ENCODE data around the gene FNTB. TPM values are rescaled to one million over a fixed set of nuclear protein-coding genes. Genes with fewer than 3 reads are reported as not detected.

FNTB gene
- total RNA-seq, 5 donors from 2014 or later (not counting 1 experiment from before 2014, with no cell fraction given): 9.6 to 14.2 (median 10.4) TPM

DNA sequence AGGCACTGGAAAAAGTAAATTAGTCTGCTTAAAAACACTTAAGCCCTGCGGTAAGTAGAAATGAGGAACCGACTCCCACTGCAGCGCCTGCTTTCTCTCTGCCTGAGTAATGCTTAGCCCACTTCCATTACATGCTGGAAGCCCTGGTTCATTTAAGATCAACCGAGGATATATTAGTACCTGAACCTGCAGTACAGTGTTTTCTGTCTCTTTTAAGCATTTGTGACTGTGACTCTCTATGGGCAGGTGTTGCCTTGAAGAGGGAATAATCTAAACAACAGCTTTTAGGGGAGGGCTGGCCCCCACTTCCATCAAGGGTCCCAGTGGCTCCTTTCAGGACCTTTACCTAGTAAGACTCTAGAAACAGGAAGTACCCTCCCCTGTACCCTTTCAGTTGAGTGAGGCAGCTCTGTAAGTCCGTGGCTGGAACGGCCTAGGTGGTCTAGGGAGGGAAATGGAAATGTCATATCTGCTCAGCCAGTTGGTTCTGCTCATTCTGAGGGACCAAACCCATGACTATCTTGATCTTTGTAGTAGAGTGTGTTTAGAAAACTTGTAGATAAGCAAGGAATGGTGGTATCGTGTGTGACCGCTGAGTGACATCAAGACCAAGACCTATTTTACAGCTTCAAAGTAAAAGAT lies 56.2 kb downstream of the FNTB start:
- no peak overlapping the region for H3K27ac Mint-ChIP-seq
- ATAC-seq (replicated peaks in 1 of 4) (no peak), DNase-seq (no peak)
- no peak overlapping the region for H3K27ac ChIP-seq (ENCODE audit: low read length)
- H3K9me3 Mint-ChIP-seq: no peaks in the 10 kb centered on the region
- no peak overlapping the region for H3K4me3 ChIP-seq (ENCODE audit: control insufficient read depth in 1 of 2, extremely low read depth in 1 of 2, low read length in 1 of 2)
- H3K4me1 ChIP-seq (ENCODE audit: control insufficient read depth in 1 of 2, extremely low read depth in 1 of 2, insufficient read depth in 2 of 2, low read length in 2 of 2): peaks cover 1 to 3% of the 10 kb centered on the region in 2 experiments
- ChIA-PET POLR2A (no interaction called here), CTCF (no interaction called here)
- H3K9me3 ChIP-seq: no peaks in the 10 kb centered on the region
- no peaks in the 10 kb centered on the region for H3K27me3 ChIP-seq (replicated peaks in 1 of 2; ENCODE audit: control insufficient read depth in 2 of 2, extremely low read depth in 1 of 2, insufficient read depth in 2 of 2, low read length in 1 of 2)
- WGBS (ENCODE audit: insufficient coverage): no CpG with 5 or more reads among the region's 8 CpGs
- H3K36me3 Mint-ChIP-seq: peaks cover 49% of the 10 kb centered on the region
- H3K4me1 Mint-ChIP-seq: peaks cover 7 to 13% (median 10%) of the 10 kb centered on the region in 3 donors
- peaks cover 8 to 25% of the 10 kb centered on the region in 2 donors for H3K36me3 ChIP-seq (ENCODE audit: control insufficient read depth in 2 of 2, extremely low read depth in 1 of 2, insufficient read depth in 1 of 2, low read length in 1 of 2)
- no peaks in the 10 kb centered on the region for H3K27me3 Mint-ChIP-seq
- H3K4me3 Mint-ChIP-seq: no peak overlapping the region

DNA sequence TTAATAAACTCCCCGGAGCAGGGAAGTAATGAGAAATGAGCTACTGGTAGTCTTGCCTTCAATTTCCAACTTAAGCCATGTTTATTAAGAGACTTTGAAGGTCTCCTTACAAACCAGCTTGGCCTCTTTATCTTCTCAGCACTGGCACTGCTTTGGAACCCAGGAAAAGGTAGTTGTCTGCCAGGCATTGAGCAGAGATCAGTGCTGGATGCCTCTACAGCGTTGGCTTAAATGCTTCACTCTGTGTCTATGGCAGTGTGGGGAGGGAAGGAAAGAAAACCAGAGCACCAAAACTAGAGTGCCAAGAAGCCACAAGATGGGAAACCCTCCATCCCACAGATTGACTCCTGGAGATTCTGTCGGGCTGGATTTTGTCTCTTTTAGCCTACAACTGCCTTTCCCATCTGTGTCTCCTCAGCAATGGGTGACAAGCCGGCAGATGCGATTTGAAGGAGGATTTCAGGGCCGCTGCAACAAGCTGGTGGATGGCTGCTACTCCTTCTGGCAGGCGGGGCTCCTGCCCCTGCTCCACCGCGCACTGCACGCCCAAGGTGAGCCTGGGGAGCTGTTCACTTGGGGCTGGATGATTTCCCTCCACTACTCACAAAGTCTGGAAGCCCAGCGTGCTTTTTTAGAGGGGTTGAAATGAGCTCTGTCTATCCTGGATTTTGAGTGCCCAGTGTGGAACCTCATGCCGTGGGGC lies 57.3 kb downstream of the FNTB start:
- ChIA-PET POLR2A (no interaction called here), CTCF (no interaction called here)
- peaks cover 7 to 15% (median 14%) of the 10 kb centered on the region in 3 donors for H3K4me1 Mint-ChIP-seq
- H3K4me3 Mint-ChIP-seq: no peak overlapping the region
- Histone ChIP-seq H3K4me1 (ENCODE audit: control insufficient read depth in 1 of 2, extremely low read depth in 1 of 2, insufficient read depth in 2 of 2, low read length in 2 of 2) (peaks cover 3 to 4% of the 10 kb centered on the region in 2 experiments), H3K9me3 (no peaks in the 10 kb centered on the region), H3K27ac (ENCODE audit: low read length) (no peak overlapping the region), H3K36me3 (ENCODE audit: control insufficient read depth in 2 of 2, extremely low read depth in 1 of 2, insufficient read depth in 1 of 2, low read length in 1 of 2) (peaks cover 12 to 33% of the 10 kb centered on the region in 2 donors), H3K4me3 (ENCODE audit: control insufficient read depth in 1 of 2, extremely low read depth in 1 of 2, low read length in 1 of 2) (no peak overlapping the region), H3K27me3 (replicated peaks in 1 of 2; ENCODE audit: control insufficient read depth in 2 of 2, extremely low read depth in 1 of 2, insufficient read depth in 2 of 2, low read length in 1 of 2) (no peaks in the 10 kb centered on the region)
- H3K27me3 Mint-ChIP-seq: no peaks in the 10 kb centered on the region
- H3K27ac Mint-ChIP-seq: no peak overlapping the region
- ATAC-seq (replicated peaks in 1 of 4) (no peak), DNase-seq (no peak)
- H3K9me3 Mint-ChIP-seq: no peaks in the 10 kb centered on the region
- H3K36me3 Mint-ChIP-seq: peaks cover 44% of the 10 kb centered on the region
- 88% methylated on average over 4 of the region's 12 CpGs for WGBS (ENCODE audit: insufficient coverage)

DNA sequence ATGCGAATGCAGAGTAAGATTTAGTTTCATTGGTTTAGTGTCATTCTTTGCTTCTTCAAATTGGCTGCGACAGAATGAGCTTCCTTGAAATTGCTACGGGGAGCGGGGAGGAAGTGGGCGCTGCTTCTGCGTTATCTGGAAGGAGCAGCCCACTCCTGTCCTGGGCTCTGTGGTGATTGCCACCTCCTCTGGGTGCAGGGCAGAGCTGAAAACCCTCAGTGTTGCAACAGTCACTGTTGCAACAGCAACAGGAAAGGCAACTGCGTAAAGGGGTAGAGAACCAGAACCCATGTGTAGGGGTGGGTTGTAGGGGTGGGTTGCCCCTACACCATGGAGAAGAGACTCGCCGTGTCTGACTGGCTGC lies 57.9 kb downstream of the FNTB start:
- H3K4me3 Mint-ChIP-seq: no peak overlapping the region
- CTCF ChIA-PET: no interaction called here
- H3K27me3 Mint-ChIP-seq: no peaks in the 10 kb centered on the region
- H3K27ac Mint-ChIP-seq: no peak overlapping the region
- peaks cover 44% of the 10 kb centered on the region for H3K36me3 Mint-ChIP-seq
- Histone ChIP-seq H3K4me3 (ENCODE audit: control insufficient read depth in 1 of 2, extremely low read depth in 1 of 2, low read length in 1 of 2) (no peak overlapping the region), H3K27ac (ENCODE audit: low read length) (no peak overlapping the region), H3K9me3 (no peaks in the 10 kb centered on the region), H3K27me3 (replicated peaks in 1 of 2; ENCODE audit: control insufficient read depth in 2 of 2, extremely low read depth in 1 of 2, insufficient read depth in 2 of 2, low read length in 1 of 2) (no peaks in the 10 kb centered on the region), H3K36me3 (ENCODE audit: control insufficient read depth in 2 of 2, extremely low read depth in 1 of 2, insufficient read depth in 1 of 2, low read length in 1 of 2) (peaks cover 13 to 33% of the 10 kb centered on the region in 2 donors), H3K4me1 (ENCODE audit: control insufficient read depth in 1 of 2, extremely low read depth in 1 of 2, insufficient read depth in 2 of 2, low read length in 2 of 2) (peaks cover 3 to 4% of the 10 kb centered on the region in 2 experiments)
- WGBS (ENCODE audit: insufficient coverage): 61% methylated on average over 6 of the region's 9 CpGs
- H3K9me3 Mint-ChIP-seq: no peaks in the 10 kb centered on the region
- H3K4me1 Mint-ChIP-seq: peaks cover 7 to 15% (median 15%) of the 10 kb centered on the region in 3 donors
- DNase-seq: peak in 11 of 35 experiments; percentile 3 to 49 (median 25)
- POLR2A ChIA-PET: no interaction called here
- ATAC-seq (replicated peaks in 1 of 4): peak in 1 of 4 experiments; percentile 34

DNA sequence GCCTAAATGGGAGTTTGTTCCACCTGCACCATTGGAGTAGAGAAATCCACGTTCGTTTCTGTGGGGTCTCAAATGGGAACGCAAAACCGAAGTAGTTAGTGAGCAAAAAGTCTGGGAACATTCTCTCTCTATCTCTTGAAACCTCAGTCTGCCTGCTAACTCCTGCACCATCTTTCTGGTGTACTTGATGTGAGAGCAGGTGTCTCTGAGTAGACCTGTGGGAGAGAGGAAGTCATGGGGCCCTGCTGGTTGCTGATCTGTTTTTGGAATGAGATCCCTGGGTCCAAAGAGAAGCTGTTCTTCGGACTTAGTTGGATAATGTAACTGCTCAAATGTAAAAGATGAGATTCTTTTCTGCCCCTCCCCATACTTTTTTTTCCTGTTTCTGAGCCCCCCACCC lies 58.3 kb downstream of the FNTB start:
- POLR2A ChIA-PET: no interaction called here
- H3K27ac Mint-ChIP-seq: no peak overlapping the region
- no peaks in the 10 kb centered on the region for H3K27me3 Mint-ChIP-seq
- H3K36me3 Mint-ChIP-seq: peaks cover 44% of the 10 kb centered on the region
- H3K4me1 Mint-ChIP-seq: peaks cover 7 to 15% (median 15%) of the 10 kb centered on the region in 3 donors
- no CpG with 5 or more reads among the region's 5 CpGs for WGBS (ENCODE audit: insufficient coverage)
- no peak for ATAC-seq (replicated peaks in 1 of 4)
- Histone ChIP-seq H3K27me3 (replicated peaks in 1 of 2; ENCODE audit: control insufficient read depth in 2 of 2, extremely low read depth in 1 of 2, insufficient read depth in 2 of 2, low read length in 1 of 2) (no peaks in the 10 kb centered on the region), H3K9me3 (no peaks in the 10 kb centered on the region), H3K4me3 (ENCODE audit: control insufficient read depth in 1 of 2, extremely low read depth in 1 of 2, low read length in 1 of 2) (no peak overlapping the region), H3K36me3 (ENCODE audit: control insufficient read depth in 2 of 2, extremely low read depth in 1 of 2, insufficient read depth in 1 of 2, low read length in 1 of 2) (peaks cover 13 to 33% of the 10 kb centered on the region in 2 donors), H3K4me1 (ENCODE audit: control insufficient read depth in 1 of 2, extremely low read depth in 1 of 2, insufficient read depth in 2 of 2, low read length in 2 of 2) (peaks cover 3 to 4% of the 10 kb centered on the region in 2 experiments), H3K27ac (ENCODE audit: low read length) (no peak overlapping the region)
- no peaks in the 10 kb centered on the region for H3K9me3 Mint-ChIP-seq
- DNase-seq: no peak
- CTCF ChIA-PET: no interaction called here
- H3K4me3 Mint-ChIP-seq: no peak overlapping the region

DNA sequence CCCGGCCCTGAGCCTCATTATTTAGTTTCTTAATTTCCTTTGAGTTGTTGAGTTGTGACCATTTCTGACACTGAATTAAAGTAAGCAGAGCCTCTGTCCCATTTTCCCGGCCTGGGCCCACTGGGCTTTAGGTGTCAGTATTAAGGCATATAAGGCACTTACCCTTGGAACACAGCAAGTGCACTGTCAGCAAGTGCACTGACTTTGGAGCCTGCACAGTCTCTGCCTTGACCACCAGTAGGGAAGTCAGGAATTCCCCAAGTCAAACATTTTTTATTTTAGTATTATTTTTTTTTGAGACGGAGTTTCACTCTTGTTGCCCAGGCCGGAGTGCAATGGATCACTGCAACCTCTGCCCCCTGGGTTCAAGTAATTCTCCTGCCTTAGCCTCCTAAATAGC lies 59.0 kb downstream of the FNTB start:
- peaks cover 7 to 15% (median 15%) of the 10 kb centered on the region in 3 donors for H3K4me1 Mint-ChIP-seq
- H3K27me3 Mint-ChIP-seq: no peaks in the 10 kb centered on the region
- DNase-seq: no peak
- peaks cover 13 to 31% of the 10 kb centered on the region in 2 donors for H3K36me3 ChIP-seq (ENCODE audit: control insufficient read depth in 2 of 2, extremely low read depth in 1 of 2, insufficient read depth in 1 of 2, low read length in 1 of 2)
- no peak overlapping the region for H3K4me3 ChIP-seq (ENCODE audit: control insufficient read depth in 1 of 2, extremely low read depth in 1 of 2, low read length in 1 of 2)
- H3K9me3 Mint-ChIP-seq: no peaks in the 10 kb centered on the region
- H3K9me3 ChIP-seq: no peaks in the 10 kb centered on the region
- no peaks in the 10 kb centered on the region for H3K27me3 ChIP-seq (replicated peaks in 1 of 2; ENCODE audit: control insufficient read depth in 2 of 2, extremely low read depth in 1 of 2, insufficient read depth in 2 of 2, low read length in 1 of 2)
- no peak for ATAC-seq (replicated peaks in 1 of 4)
- peaks cover 3 to 4% of the 10 kb centered on the region in 2 experiments for H3K4me1 ChIP-seq (ENCODE audit: control insufficient read depth in 1 of 2, extremely low read depth in 1 of 2, insufficient read depth in 2 of 2, low read length in 2 of 2)
- 100% methylated on average over 1 of the region's 4 CpGs for WGBS (ENCODE audit: insufficient coverage)
- CTCF ChIA-PET: no interaction called here
- H3K4me3 Mint-ChIP-seq: no peak overlapping the region
- H3K27ac ChIP-seq (ENCODE audit: low read length): no peak overlapping the region
- H3K36me3 Mint-ChIP-seq: peaks cover 44% of the 10 kb centered on the region
- POLR2A ChIA-PET: no interaction called here
- H3K27ac Mint-ChIP-seq: no peak overlapping the region

DNA sequence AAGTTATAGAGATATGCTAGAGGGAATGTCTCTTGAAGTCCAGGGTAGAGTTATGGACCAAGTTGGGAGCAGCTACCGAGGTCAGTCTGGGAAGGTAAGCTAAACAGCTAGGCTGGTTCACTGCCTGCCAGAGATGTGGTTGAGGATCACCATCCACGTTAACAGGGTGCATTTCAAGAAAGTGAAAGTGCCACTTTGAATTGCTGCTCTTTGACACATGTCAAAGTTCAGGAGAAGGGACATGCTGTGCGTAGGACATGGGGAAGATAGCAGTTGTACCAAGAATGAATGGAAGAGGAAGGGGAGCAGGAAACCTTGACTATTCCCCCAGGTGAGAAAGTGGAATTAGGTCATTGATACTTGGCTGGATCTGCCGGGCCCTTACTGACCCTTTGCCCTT lies 66.1 kb downstream of the FNTB start:
- no peak for ATAC-seq (replicated peaks in 1 of 4)
- no peak overlapping the region for H3K4me3 Mint-ChIP-seq

More for the DNA sequence above, 66.1 kb downstream of the FNTB start:
- no peak overlapping the region for H3K27ac ChIP-seq (ENCODE audit: low read length)
- DNase-seq: no peak
- ChIA-PET POLR2A (no interaction called here), CTCF (no interaction called here)
- no peak overlapping the region for H3K4me3 ChIP-seq (ENCODE audit: control insufficient read depth in 1 of 2, extremely low read depth in 1 of 2, low read length in 1 of 2)
- H3K4me1 ChIP-seq (ENCODE audit: control insufficient read depth in 1 of 2, extremely low read depth in 1 of 2, insufficient read depth in 2 of 2, low read length in 2 of 2): peaks cover 0 to 3% of the 10 kb centered on the region in 2 experiments
- no peaks in the 10 kb centered on the region for H3K27me3 Mint-ChIP-seq
- peaks cover 17 to 20% of the 10 kb centered on the region in 2 donors for H3K36me3 ChIP-seq (ENCODE audit: control insufficient read depth in 2 of 2, extremely low read depth in 1 of 2, insufficient read depth in 1 of 2, low read length in 1 of 2)
- no peaks in the 10 kb centered on the region for H3K9me3 ChIP-seq
- 88% methylated on average over 4 of the region's 4 CpGs for WGBS (ENCODE audit: insufficient coverage)
- peaks cover under 1 to 8% (median 7%) of the 10 kb centered on the region in 3 donors for H3K4me1 Mint-ChIP-seq
- H3K9me3 Mint-ChIP-seq: no peaks in the 10 kb centered on the region
- H3K27ac Mint-ChIP-seq: peak overlapping the region in 1 of 2 donors; percentile 19
- peaks cover 22% of the 10 kb centered on the region for H3K36me3 Mint-ChIP-seq
- no peaks in the 10 kb centered on the region for H3K27me3 ChIP-seq (replicated peaks in 1 of 2; ENCODE audit: control insufficient read depth in 2 of 2, extremely low read depth in 1 of 2, insufficient read depth in 2 of 2, low read length in 1 of 2)

Measured in T-cell (primary cell).